ENCODE data around the gene DIPK1A. TPM values are rescaled to one million over a fixed set of nuclear protein-coding genes. Genes with fewer than 3 reads are reported as not detected.

The DIPK1A gene
- total and polyA plus RNA-seq, 9 donors: 4.7 to 15.4 (median 8.6) TPM

- H3K9me3 ChIP-seq: no peaks in the 10 kb centered on the region
- no peak for DNase-seq
These were observed 81.8 kb downstream of the DIPK1A start for GRCh38 chr1:92879316-92879968.

GRCh38 chr1:92877792-92878191 is 83.5 kb downstream of the DIPK1A start:
- H3K4me1 ChIP-seq (ENCODE audit: insufficient read depth): peaks cover 1% of the 10 kb centered on the region
- no peaks in the 10 kb centered on the region for H3K36me3 ChIP-seq
- TF ChIP-seq EP300 (IDR thresholded peaks at IDR 0.05) (no peak), CTCF (IDR thresholded peaks at IDR 0.05) (no peak), POLR2A (IDR thresholded peaks at IDR 0.05) (no peak)
- no peak overlapping the region for H3K4me3 ChIP-seq
- intact Hi-C loops (cut with DNase I): no loop called here
- no peaks in the 10 kb centered on the region for H3K9me3 ChIP-seq
- 75 to 83% (median 76%) methylated on average over 4 of the region's 4 CpGs for WGBS, 3 donors
- no peak for DNase-seq
- no peaks in the 10 kb centered on the region for H3K27me3 ChIP-seq
- no peak overlapping the region for H3K27ac ChIP-seq

More at GRCh38 chr1:92879316-92879968, 81.8 kb downstream of the DIPK1A start:
- Histone ChIP-seq H3K4me1 (ENCODE audit: insufficient read depth) (peaks cover 1% of the 10 kb centered on the region), H3K36me3 (no peaks in the 10 kb centered on the region), H3K4me3 (no peak overlapping the region), H3K27ac (no peak overlapping the region), H3K27me3 (no peaks in the 10 kb centered on the region)
- intact Hi-C loops (cut with DNase I): no loop called here
- TF ChIP-seq POLR2A (IDR thresholded peaks at IDR 0.05) (no peak), EP300 (IDR thresholded peaks at IDR 0.05) (no peak), CTCF (IDR thresholded peaks at IDR 0.05) (no peak)
- 63 to 70% (median 67%) methylated on average over 4 of the region's 4 CpGs for WGBS, 3 donors

- Histone ChIP-seq H3K9me3 (no peaks in the 10 kb centered on the region), H3K36me3 (no peaks in the 10 kb centered on the region), H3K4me3 (no peak overlapping the region), H3K4me1 (ENCODE audit: insufficient read depth) (peaks cover 1% of the 10 kb centered on the region), H3K27me3 (no peaks in the 10 kb centered on the region), H3K27ac (no peak overlapping the region)
- TF ChIP-seq POLR2A (IDR thresholded peaks at IDR 0.05) (no peak), EP300 (IDR thresholded peaks at IDR 0.05) (no peak), CTCF (IDR thresholded peaks at IDR 0.05) (no peak)
- 14 to 31% (median 20%) methylated on average over 4 of the region's 4 CpGs for WGBS, 3 donors
- intact Hi-C loops (cut with DNase I): no loop called here
- no peak for DNase-seq
These were observed 84.1 kb downstream of the DIPK1A start for GRCh38 chr1:92877081-92877711.

- no peak for TF ChIP-seq CTCF (IDR thresholded peaks at IDR 0.05)
- TF ChIP-seq POLR2A (IDR thresholded peaks at IDR 0.05): no peak
- no peak for TF ChIP-seq EP300 (IDR thresholded peaks at IDR 0.05)
- Histone ChIP-seq H3K9me3 (no peaks in the 10 kb centered on the region), H3K27me3 (no peaks in the 10 kb centered on the region), H3K36me3 (no peaks in the 10 kb centered on the region), H3K4me3 (no peak overlapping the region), H3K4me1 (ENCODE audit: insufficient read depth) (peaks cover 1% of the 10 kb centered on the region), H3K27ac (no peak overlapping the region)
- 93 to 97% (median 93%) methylated on average over 4 of the region's 4 CpGs for WGBS, 3 donors
- no peak for DNase-seq
- intact Hi-C loops (cut with DNase I): no loop called here
These were observed 84.9 kb downstream of the DIPK1A start for GRCh38 chr1:92876351-92876750.
